GM18907 (cell line): ENCODE measurements around the gene GRIN2B.

Source experiments
- ATAC-seq: cut with Tn5 transposase; IDR thresholded peaks from one replicate; pipeline ENCODE4 v1.9.1; 2021; ENCODE audit warnings: mild to moderate bottlenecking, moderate library complexity; ENCODE audit not compliant: unreplicated experiment

Gene GRIN2B

DNA sequence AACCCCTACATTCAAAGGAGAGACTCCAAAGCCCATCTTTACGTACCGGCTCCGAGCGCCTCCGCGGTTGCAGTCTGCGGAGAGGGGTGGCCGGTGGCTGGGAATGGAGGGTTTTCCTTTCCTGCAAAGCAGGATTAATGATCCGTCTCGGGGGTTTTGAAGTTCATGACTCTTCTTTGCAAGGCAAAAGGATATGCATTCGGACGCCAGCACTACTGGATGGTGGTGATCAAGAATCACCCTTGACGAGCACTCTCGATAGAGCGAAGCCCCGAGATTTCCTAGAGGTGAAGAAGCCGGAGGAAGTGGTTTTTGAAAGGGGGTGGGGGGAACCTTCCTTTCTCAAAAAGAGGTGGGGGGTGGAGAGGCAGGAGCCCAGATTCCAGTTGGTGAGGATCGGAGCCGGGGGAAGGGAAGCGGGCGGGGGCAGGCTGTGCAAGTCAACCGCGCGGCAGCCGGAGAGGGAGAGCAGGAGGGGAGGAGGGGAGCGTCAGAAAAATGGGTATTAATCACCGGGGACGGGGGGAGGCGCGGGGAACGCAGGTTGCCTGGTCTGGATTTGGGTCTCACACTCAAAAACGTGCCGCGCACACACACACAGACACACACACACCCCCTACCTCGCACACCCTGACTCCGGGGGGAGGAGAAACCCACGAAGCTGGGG lies at the start of gene GRIN2B:
GRIN2B (minus strand) TSS at position 307 of the 667 bp plus-strand sequence. CDS start 115,394 bp downstream, outside the sequence.
- no peak for ATAC-seq

DNA sequence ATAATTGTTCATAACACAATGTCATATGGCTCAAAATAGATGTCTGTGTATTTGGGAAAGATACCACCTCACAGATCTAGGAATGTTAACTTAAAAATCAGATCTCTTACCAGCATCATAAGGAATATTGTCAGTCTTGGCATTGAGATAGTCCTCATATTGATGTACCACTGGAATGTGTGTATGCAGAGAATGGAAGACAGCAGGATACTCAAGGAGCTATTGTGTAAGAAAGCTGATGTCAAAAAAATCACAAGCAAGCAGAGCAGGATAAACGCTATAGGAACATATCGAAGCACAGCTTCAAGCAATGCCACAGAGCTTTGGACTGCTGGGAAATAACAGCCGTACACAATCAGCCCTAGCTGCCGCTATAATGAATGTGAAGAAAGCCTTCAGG lies 45.1 kb upstream of the GRIN2B start:
- no peak for ATAC-seq

DNA sequence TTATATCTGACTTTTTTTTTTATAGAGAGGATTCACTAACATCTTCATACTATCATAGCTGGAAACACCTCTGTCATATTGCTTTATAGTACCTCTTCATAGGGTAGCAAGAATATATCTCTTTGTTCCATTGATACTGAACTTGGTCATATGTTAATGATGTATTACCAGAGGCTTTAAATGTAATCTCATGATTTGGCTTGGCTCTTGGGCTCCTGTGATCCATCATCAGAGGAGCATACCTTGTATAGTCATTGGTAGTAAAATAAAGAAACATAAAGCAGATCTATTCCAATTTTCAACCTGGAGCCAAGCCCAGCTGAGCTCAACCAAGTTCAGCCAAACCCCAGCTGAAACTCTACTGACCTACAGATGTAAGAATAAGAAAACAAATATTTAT lies 43.2 kb upstream of the GRIN2B start:
- ATAC-seq: no peak

DNA sequence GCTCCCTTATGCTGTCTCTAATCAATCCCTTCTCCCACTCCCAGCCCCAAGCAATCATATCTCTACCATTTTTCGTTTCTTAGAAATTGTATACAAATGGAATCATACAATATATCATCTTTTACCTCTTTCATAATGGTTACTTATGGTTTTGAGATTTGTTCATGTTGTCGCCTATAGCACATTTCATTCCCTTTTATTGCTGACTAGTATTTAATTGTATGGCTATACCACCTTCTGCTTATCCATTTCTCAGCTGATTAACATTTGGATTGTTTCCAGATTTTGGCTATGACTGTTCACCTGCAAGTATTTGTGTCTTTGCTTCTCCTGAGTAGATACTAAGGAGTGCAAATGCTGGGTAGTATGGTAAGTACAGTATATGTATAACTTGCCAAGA lies 36.7 kb upstream of the GRIN2B start:
- no peak for ATAC-seq

DNA sequence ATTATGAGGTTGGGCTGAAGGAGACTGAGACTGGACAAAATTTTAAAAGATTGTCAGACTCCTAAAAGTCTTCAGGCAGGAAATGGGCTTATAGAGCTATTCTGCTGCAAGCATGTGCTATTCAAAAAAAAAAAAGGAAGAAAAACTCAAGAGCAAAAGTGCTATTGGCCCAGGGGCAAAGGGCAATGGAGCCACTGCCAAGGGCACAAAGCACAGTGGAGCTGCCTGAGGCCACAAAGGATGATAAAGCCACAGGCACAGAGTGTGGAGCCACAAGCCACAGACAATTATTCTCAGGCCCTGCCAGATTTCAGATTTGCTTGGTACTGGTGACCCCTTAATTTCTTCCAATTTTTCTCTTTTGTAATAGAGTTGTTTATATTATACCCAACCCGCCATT lies 29.6 kb upstream of the GRIN2B start:
- no peak for ATAC-seq

DNA sequence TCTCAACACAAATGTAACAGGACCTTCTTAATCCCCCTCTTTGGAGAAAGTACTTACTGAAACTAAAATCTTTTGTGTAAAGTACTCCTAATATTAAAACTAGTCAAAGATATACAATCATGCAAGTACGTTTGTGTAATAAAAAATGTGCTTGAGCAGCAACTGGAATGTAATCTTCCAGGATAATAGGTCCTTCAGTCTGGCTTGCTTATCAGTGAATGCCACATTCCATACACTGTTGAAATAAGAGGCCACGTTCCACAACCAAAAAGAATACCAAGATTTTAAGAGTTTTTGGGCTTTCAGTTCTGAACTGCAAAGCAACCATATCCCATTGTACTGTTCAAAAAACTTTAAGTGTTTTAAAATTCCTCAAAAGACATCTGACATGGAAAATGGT lies 26.2 kb upstream of the GRIN2B start:
- ATAC-seq: no peak

DNA sequence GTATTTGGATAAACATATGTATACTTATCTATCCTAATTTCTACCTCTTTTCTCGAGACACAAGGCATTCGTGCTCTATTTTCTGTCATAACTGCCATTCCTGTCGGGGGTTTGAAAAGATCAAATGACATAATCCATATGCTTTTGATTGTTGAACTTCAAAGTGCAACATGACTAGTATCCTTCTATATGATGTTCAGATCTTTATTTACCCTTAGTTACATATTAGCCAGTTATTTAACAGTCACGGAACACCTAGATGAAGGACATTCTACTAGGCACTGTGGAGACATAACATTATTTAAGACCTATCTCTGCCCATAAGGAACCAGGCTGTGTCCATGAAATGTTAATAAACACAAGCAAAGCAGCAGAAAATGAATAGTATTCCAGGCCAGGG lies 11.2 kb upstream of the GRIN2B start:
- no peak for ATAC-seq

DNA sequence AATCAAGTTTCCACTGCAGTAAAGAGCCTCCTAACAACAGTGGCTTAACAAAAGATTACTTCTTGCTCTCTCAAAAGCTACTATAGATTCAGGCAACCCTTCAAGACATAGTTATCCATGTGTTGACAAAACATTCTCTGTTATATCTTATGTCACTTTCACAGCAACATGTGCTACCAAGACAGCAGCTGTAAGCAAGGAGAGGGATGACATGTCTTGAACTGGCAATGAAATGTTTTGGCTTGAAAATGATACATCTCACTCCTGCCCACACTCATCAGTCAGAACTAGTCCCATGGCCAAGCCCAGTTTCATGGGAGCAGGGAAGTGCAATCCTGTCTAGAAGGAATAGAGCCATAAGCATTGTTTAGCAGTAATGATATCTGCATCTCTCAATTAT lies 10.7 kb upstream of the GRIN2B start:
- ATAC-seq: no peak

DNA sequence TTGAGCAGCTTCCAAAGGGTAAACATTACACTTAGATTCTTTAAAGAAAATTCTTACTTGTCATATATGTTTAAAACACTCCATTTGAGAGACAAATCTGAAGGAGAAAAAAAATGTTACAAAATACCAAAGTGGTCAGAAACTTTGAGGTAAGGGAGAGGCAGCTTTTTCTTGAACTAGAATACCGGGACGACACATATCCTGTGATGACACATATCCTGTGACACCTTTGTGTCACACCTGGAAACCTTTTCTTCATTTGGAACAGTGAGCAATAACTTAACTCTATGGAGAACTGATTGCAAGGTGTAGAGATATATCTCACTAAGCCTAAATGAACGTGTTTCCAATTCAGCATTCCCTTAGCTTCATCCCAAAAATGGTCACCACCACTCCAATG lies 4.6 kb upstream of the GRIN2B start:
- no peak for ATAC-seq

DNA sequence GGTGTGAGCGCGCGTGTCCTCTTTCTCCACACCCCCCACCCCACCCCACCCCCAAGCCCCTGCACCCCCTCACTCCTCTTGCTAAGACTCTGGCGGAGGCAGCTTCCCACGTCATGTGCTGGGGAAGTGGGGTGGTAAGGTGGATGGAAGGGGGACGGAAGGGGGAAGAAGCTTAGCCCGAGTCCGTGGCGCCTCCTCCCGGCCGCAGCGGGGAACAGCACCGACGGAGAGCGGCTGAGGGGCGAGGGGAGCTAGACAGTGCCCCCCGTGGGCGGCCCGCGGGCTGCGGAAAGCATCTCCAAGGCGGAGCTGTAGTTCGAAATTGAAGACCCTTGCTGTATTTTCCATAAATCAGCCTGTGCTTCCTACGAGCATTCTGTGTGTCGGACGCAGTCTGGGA lies 588 bp upstream of the GRIN2B start:
- no peak for ATAC-seq

DNA sequence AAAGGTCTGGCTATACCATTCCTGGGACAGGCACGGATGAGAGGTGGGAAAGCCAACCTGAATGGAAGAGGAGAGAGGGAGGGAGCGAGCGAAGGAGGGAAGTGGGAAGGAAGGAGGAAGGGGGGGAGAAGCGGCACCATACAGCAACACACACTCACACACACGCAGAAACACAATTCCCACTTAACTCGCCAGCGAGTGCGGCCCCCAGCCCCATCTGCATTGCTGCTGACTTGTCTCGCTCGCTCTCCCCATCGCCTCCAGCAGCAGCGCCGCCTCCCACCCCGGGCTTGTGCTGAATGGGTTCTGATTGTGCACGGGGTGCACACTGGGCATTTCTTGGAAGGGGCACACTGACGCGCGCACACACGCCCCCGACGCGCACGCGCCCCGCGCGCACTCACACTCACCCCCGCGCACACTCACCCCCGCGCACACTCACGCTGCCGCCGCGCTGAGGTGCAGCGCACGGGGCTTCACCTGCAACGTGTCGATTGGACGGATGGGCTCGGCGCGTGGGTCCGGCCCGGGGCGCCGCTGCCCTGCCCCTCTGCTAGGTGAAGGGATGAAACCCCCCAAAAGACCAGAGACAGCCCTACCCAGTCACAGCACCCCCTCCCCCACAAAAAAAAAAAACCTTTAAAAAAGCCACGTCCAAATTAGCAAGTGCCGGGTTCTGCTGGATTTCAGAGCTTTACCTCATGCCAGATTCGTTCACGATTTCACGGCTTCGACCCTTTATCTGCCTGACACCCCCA lies 685 bp downstream of the GRIN2B start:
- ATAC-seq: no peak

DNA sequence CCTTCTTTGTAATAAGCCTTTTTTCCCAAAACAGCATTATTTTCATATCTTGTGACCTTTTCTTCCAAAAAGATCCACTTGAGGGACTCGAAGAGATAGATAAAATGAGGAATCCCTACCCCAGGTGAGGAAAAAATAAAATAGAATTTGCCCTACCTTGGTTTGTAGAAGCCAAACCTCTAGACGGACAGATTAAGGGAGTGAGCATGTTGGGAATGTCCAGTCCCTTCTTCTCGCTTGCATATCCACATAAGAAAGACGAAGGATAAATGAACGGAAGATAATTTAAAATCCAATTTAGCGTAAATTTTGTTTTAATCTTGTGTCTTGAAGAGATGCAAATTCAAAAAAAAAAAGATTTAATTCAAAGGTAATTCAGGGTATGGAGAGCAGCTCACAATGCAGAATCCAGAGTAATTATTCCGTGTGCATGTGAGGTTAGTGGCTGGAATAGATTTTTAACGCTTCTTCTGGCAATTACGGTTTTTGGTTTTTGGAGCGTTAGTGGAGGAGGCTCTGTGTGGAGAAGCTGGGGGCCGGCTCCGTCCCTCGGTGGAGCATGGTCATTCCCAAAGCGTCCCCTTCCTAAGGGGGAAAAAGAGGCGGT lies 1.5 kb downstream of the GRIN2B start:
- no peak for ATAC-seq

DNA sequence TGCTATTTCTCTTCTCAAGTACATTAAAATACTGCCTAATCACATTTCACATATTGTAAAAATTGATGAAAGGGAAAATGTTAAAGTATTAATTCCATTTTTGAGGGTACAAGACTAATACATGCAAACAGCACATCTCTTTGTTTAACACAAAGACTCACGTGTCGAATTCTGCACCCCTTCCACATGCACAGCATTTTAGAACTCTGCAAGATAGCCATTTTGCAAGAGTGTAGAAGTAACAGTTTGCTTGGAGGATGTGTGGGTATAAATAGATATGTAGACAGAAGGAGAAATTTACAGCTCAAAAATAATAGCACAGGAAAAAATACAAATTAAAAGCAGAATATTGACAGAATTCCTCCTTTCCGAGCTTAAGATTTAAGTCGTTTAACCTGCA lies 2.5 kb downstream of the GRIN2B start:
- no peak for ATAC-seq

DNA sequence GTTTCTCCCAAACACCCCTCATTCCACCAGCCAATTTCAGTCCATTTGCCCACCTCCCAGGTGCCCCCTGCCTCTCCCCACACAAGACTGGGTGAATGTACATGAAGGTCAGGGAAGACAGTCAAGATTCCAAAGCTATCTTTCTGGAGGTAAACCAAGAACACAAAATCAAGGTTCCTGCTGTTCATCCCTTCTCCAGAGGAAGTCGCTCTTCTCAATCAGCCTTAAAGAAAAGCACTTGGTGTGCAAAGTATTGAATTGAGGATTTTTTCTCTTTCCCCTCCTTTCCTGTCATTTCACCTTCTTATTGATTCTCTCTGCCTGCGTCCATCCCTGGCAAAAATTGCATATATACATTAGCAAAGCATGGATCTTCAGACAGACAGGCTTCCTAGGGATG lies 4.5 kb downstream of the GRIN2B start:
- no peak for ATAC-seq

DNA sequence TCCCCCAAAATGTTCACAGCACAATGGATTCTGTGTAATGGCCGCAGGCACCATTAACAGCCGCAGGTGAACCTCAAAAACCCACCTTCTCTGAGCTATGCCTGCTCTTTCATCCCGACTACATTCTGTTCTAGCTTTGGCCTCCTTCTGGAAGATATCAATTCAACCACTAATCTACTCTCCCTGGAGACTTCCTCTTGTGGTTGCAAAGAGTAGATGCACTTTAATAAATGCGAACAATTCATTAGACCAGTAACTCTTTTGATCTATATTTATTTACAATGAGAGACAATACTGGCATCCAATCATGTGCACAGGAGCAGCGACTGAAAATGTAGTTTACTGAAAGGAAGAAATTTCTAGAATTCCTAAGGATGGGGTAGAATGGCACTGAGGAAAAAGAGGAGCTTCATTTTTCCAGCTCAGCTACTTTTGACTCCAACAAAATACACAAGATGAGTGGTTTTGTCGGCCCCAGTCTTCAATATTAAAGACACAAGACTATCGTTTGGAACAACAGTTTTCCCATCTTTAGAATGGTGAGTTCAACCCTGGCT lies 5.3 kb downstream of the GRIN2B start:
- ATAC-seq: no peak

DNA sequence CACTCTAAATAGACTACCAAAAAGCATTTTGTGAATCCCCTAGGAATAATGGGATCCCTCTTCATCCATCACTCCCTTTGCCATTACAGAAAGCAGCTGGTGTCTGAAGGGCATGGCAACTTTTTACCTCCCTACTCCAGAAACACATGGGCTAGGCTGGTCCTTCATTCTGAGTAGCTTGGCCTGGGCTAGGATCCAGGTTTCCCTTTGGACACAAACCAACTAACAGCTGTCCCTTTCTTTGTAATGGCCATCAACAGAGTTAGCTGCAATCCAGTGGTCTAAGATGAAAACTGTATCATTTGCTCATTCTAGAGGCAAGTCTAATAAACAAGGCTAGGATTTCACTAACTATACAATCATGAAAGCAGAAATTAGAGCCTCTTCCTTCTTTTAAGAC lies 7.4 kb downstream of the GRIN2B start:
- ATAC-seq: no peak

DNA sequence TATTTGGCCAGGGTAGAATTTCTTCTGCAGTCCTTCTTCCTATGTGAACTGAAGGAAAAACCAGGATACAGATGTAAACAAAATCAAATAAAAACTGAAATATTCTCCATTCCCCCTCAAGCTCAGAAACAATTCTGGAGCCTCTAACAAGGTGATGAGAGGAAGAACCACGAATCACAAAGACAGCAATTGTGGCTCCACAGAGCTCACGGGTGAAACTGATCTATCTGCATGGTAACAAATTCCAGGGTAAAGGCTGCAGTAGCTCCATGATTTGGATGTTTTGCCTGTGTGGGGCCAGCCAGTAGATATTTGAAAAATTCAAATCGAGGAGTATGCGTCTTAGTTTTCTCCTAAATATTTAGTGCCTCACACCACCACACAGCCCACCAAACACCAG lies 10.6 kb downstream of the GRIN2B start:
- no peak for ATAC-seq

DNA sequence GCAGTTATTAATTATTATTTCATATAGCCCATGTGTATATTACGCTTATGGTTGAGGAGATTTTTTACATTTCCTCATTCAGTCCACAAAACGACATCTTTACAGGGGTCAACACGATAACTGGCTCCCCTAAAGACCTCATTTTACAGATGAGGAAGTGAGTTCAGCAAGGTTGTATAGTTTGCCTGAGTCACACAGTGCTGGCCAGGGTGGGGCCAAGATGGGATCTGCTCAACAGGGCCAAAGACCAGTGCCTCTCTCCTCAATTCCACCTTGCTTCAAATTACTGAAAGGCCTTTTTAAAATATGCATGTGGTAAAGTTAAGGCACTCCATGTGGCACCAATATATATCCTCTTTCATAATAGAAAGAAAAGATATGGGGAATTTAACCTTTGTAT lies 13.1 kb downstream of the GRIN2B start:
- ATAC-seq: no peak

DNA sequence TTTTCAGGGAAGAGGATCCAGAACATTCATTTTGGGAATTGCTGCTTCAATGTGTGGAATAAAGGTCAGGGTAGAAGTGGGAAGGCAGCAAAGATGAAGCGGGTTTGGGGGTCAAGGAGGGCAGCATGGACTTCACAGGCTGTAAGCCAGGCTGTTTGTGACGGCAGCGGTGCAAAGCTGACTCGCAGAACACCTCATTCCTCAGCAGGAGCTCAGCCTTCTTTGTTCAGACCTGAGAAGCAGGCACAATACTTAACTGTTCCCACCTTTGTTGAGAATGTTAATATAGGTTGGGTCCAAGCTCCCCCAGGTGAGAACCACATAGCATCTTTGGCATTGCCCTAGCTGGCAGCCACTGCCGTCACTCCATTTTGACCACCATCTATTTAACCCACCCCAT lies 16.7 kb downstream of the GRIN2B start:
- ATAC-seq: no peak

DNA sequence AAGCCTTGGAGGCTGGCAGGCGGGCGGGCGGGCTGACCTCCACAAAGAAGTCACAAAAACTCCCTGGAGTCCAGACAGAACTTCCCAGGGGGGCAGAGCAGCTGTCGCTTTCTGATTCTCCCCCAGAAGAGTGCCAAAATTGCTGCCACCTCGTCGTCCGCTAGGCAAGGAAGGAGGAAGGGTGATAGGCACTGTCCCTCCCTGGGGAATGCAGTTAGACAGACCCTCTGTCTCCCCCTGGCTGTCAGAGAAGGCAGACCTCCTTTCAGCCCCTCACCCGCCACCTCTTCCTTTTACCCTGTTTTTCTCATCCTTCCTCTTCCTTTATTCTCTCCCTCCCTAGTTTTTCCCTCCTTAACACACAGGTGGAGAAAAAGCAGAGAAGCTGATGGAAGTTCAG lies 18.7 kb downstream of the GRIN2B start:
- no peak for ATAC-seq

DNA sequence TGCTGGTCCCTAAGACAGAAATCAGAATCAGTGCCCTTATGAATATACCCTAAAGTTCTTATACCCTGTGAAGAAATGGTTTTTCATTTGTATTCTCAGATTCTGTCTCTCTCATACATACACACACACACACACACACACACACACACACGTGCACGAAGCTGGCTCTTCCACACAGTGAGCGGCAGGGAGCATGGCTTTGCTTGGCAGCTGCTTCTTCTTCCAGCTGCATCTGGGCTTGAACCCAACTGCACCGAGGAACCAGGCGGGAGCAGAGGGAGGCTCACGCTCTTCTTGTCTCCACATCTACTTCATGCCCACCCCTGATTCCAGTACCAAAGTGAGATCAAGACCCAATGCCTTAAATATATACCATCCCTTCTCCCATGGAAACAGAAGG lies 19.4 kb downstream of the GRIN2B start:
- no peak for ATAC-seq

DNA sequence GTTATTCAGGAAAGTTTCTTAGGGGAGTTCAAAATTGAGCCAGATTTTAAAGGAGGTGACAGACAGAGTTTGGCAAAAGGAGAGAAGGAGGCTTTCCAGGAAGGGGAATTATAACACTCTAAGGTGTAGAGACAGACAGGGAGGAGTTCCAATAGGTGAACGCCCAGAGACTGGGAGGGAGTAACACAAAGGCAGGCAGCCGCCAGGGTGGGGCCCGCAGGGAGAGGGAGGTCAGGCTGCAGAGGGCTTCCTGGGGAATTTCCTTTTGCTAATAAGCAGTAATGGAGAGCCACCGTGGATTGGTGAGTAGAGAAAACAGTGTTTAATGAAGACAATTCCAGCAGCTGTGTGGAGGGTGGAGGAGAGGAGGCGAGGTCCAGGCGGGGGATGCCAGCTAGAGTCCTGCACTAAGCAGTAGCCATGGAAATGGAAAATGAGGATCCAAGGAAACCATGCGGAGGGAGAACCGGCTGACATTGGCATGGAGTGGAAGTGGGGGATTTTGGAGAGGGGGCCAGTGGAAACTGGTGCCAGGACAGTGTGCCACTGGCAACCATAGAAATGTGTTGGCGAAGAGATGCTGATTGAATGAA lies 22.2 kb downstream of the GRIN2B start:
- ATAC-seq: no peak
